GM12864 (cell line): ENCODE data around the gene THSD4.

Source experiments
- DNase-seq: peaks from one replicate; pipeline ENCODE4 v3.0.0-alpha.2; 2011; ENCODE audit warnings: low read depth
- H3K4me3 ChIP-seq: 2 replicates; pipeline ENCODE4 v1.5.1; 2011; ENCODE audit warnings: mild to moderate bottlenecking, low read depth, low read length, control low read depth
- TF ChIP-seq, protein P1 (sequence below): IDR thresholded peaks from 2 replicates; pipeline ENCODE4 v1.5.1; 2011; ENCODE audit warnings: low read depth, mild to moderate bottlenecking, moderate library complexity, low read length, control low read depth, inconsistent platforms; ENCODE audit errors: missing control alignments

THSD4 gene

GRCh38 chr15:71806452-71806931, 691.2 kb downstream of the THSD4 start:
- H3K4me3 ChIP-seq = no peak overlapping the region
- TF ChIP-seq, protein P1, sequence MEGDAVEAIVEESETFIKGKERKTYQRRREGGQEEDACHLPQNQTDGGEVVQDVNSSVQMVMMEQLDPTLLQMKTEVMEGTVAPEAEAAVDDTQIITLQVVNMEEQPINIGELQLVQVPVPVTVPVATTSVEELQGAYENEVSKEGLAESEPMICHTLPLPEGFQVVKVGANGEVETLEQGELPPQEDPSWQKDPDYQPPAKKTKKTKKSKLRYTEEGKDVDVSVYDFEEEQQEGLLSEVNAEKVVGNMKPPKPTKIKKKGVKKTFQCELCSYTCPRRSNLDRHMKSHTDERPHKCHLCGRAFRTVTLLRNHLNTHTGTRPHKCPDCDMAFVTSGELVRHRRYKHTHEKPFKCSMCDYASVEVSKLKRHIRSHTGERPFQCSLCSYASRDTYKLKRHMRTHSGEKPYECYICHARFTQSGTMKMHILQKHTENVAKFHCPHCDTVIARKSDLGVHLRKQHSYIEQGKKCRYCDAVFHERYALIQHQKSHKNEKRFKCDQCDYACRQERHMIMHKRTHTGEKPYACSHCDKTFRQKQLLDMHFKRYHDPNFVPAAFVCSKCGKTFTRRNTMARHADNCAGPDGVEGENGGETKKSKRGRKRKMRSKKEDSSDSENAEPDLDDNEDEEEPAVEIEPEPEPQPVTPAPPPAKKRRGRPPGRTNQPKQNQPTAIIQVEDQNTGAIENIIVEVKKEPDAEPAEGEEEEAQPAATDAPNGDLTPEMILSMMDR = no peak
- DNase-seq = no peak

DNA sequence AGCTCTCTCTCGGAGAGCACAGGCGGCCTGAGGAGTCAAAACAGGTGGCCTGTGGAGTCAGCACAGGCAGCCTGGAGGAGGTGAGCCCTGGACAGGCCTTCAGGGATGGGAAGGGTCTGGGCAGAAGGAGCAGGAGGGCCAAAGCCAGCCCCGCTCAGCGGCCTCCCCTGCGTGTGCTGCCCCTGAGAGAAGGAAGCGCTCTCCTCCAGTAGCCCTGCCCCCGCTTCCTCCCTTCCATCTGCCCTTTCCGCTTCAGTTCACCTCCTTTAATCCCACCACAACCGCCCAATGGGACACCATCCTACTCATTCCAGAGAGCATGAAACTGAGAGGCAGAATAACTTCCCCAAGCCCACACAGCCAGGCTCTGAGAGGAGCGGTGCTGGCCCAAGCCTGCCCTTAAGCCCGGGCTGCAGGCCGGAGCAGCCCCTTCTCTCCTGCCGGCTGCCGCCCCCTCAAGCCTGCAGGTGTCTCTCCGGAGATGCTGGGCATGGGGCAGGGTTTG, 691.9 kb downstream of the THSD4 start:
- no peak overlapping the region for H3K4me3 ChIP-seq
- TF ChIP-seq, protein P1 = no peak
- no peak for DNase-seq

DNA sequence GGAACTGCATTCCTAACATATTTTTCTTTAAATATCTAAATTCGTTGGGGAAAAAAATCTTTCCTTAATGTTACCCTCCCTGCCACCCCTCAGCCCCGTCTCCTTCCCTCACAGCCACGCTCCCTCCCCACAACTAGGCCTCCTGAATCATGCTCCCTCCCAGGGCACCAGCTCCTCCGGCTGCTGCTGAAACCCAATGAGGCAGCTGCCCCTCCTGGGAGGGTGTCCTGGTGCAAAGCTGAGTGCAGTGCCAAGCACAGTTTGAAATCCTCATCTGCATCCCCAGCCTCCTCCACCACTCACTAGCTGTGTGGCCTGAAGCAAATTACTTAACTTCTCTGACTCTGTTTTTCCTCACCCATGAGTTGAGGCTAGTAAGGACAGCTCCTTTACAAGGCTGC, 692.4 kb downstream of the THSD4 start:
- no peak overlapping the region for H3K4me3 ChIP-seq
- TF ChIP-seq, protein P1 = no peak
- DNase-seq = no peak

GRCh38 chr15:71808311-71809020, 693.2 kb downstream of the THSD4 start:
- TF ChIP-seq, protein P1 = no peak
- DNase-seq = no peak
- no peak overlapping the region for H3K4me3 ChIP-seq

GRCh38 chr15:71809346-71809745, 694.1 kb downstream of the THSD4 start:
- no peak for DNase-seq
- H3K4me3 ChIP-seq = no peak overlapping the region
- TF ChIP-seq, protein P1 = no peak

GRCh38 chr15:71810256-71811035, 695.2 kb downstream of the THSD4 start, which contains the start of gene NR2E3:
Gene NR2E3 (plus strand): TSS chr15:71810554. CDS start chr15:71810744, 190 bp downstream.
- no peak for DNase-seq
- TF ChIP-seq, protein P1 = no peak
- H3K4me3 ChIP-seq = no peak within 1 kb of the TSS
